BJ (cell line): ENCODE data around the gene AFG3L2. TPM values are rescaled to one million over a fixed set of nuclear protein-coding genes. Genes with fewer than 3 reads are reported as not detected.

Source experiments
- CTCF ChIA-PET: fragments of 350-600 bp; formaldehyde crosslinking; extraction: SDS; loops from one replicate; lab custom pipeline; 2021; ENCODE audit warnings: antibody characterized with exemption, inconsistent platforms; lab: Yijun Ruan, JAX
- POLR2A ChIA-PET: fragments of 300-600 bp; sonication (Branson Sonifier 250); formaldehyde crosslinking; extraction: SDS; loops from one replicate; lab custom pipeline; 2021; ENCODE audit warnings: antibody characterized with exemption; lab: Charles Lee
- DNase-seq: peaks from one replicate; pipeline ENCODE4 v3.0.0-alpha.2; 2011; ENCODE audit warnings: low read depth
- H3K27me3 ChIP-seq: 2 replicates; pipeline ENCODE4 v1.6.0; 2011; ENCODE audit warnings: low read length; ENCODE audit not compliant: control insufficient read depth, insufficient read depth
- H3K36me3 ChIP-seq: 2 replicates; pipeline ENCODE4 v1.5.1; 2011; ENCODE audit warnings: low read length; ENCODE audit not compliant: control insufficient read depth, insufficient read depth
- H3K4me3 ChIP-seq: 2 replicates; pipeline ENCODE4 v1.5.1; 2011; ENCODE audit warnings: low read depth, mild to moderate bottlenecking, control low read depth, low read length
- CTCF ChIP-seq: IDR thresholded peaks from 2 replicates; pipeline ENCODE4 v1.5.1; 2011; ENCODE audit warnings: low read depth, mild to moderate bottlenecking, control low read depth, inconsistent platforms, low read length, moderate library complexity; ENCODE audit not compliant: insufficient read depth
- polyA plus RNA-seq: library from polyadenylated mRNA; depleted of rRNA; stranded (reverse); fragments of >200 nt; gene quantifications from 2 replicates; pipeline ENCODE4 v1.2.3, GENCODE V29; 2011

Gene AFG3L2
- polyA plus RNA-seq, 1 experiment, result 25.5 TPM

GRCh38 chr18:12397254-12397653 is 20.2 kb upstream of the AFG3L2 start:
- ChIA-PET CTCF (no interaction called here), POLR2A (no interaction called here)
- Histone ChIP-seq H3K4me3 (no peak overlapping the region), H3K36me3 (no peaks in the 10 kb centered on the region), H3K27me3 (peaks cover 3% of the 10 kb centered on the region; the same call in 1 of the 2 replicates)
- DNase-seq, result no peak
- TF ChIP-seq CTCF, result no peak

GRCh38 chr18:12394428-12394827 is 17.4 kb upstream of the AFG3L2 start:
- Histone ChIP-seq H3K36me3 (no peaks in the 10 kb centered on the region), H3K4me3 (no peak overlapping the region), H3K27me3 (peaks cover 3% of the 10 kb centered on the region; the same call in 1 of the 2 replicates)
- no peak for DNase-seq
- POLR2A ChIA-PET, result no interaction called here
- CTCF ChIA-PET, result interaction anchor here (1.0 to 7.6 kb wide), 5 partner anchors 9 to 540 kb away, joined by 3 to 158 read pairs (median 8); partner anchors contain the start of gene SPIRE1
- peak; percentile 60 for TF ChIP-seq CTCF

- CTCF ChIA-PET, result interaction anchor here (1.0 to 7.6 kb wide), 6 partner anchors 8 to 540 kb away, joined by 3 to 158 read pairs (median 6); partner anchors contain the start of gene SPIRE1
- Histone ChIP-seq H3K36me3 (no peaks in the 10 kb centered on the region), H3K4me3 (no peak overlapping the region), H3K27me3 (peaks cover under 1% of the 10 kb centered on the region; the same call in 1 of the 2 replicates)
- POLR2A ChIA-PET, result no interaction called here
- DNase-seq, result no peak
- no peak for TF ChIP-seq CTCF
Observed at GRCh38 chr18:12393998-12394397, 17.0 kb upstream of the AFG3L2 start.

GRCh38 chr18:12393510-12393909 is 16.5 kb upstream of the AFG3L2 start:
- ChIA-PET CTCF (interaction anchor here (1.0 to 7.6 kb wide), 5 partner anchors 10 to 541 kb away, joined by 3 to 158 read pairs (median 8); partner anchors contain the start of gene SPIRE1), POLR2A (no interaction called here)
- TF ChIP-seq CTCF, result no peak

GRCh38 chr18:12391487-12392165 is 14.6 kb upstream of the AFG3L2 start:
- peak; percentile 96 for TF ChIP-seq CTCF
- ChIA-PET CTCF (interaction anchor here (0.6 to 7.6 kb wide), 24 partner anchors 8 to 552 kb away, joined by 3 to 158 read pairs (median 3); partner anchors contain the start of genes AFG3L2 and SPIRE1), POLR2A (no interaction called here)
- Histone ChIP-seq H3K4me3 (no peak overlapping the region), H3K27me3 (no peaks in the 10 kb centered on the region; the same call in 1 of the 2 replicates), H3K36me3 (no peaks in the 10 kb centered on the region)
- no peak for DNase-seq

More at GRCh38 chr18:12393510-12393909, 16.5 kb upstream of the AFG3L2 start:
- DNase-seq, result no peak
- Histone ChIP-seq H3K36me3 (no peaks in the 10 kb centered on the region), H3K27me3 (no peaks in the 10 kb centered on the region; the same call in 1 of the 2 replicates), H3K4me3 (no peak overlapping the region)
